22Rv1 (cell line): Measurements from ENCODE around the gene COL5A2.

Source experiments
- H3K27ac ChIP-seq: fragments of 450-650 bp; 2 replicates; pipeline ENCODE4 v1.5.1; 2017
- CTCF ChIP-seq: fragments of 450-650 bp; IDR thresholded peaks from 2 replicates; pipeline ENCODE4 v1.5.1; 2017; ENCODE audit warnings: mild to moderate bottlenecking
- ZFX ChIP-seq: fragments of 450-650 bp; IDR thresholded peaks from 2 replicates; pipeline ENCODE4 v1.6.1; 2017; ENCODE audit warnings: antibody characterized with exemption, borderline replicate concordance

The COL5A2 gene

GRCh38 chr2:189104934-189105333, 74.6 kb downstream of the COL5A2 start:
- TF ChIP-seq ZFX (no peak), CTCF (no peak)
- no peak overlapping the region for H3K27ac ChIP-seq

GRCh38 chr2:189102735-189103134, 76.8 kb downstream of the COL5A2 start:
- no peak overlapping the region for H3K27ac ChIP-seq
- no peak for TF ChIP-seq ZFX
- no peak for TF ChIP-seq CTCF

- no peak overlapping the region for H3K27ac ChIP-seq
- TF ChIP-seq ZFX (no peak), CTCF (no peak)
These were observed 81.6 kb downstream of the COL5A2 start for GRCh38 chr2:189097934-189098333.

DNA sequence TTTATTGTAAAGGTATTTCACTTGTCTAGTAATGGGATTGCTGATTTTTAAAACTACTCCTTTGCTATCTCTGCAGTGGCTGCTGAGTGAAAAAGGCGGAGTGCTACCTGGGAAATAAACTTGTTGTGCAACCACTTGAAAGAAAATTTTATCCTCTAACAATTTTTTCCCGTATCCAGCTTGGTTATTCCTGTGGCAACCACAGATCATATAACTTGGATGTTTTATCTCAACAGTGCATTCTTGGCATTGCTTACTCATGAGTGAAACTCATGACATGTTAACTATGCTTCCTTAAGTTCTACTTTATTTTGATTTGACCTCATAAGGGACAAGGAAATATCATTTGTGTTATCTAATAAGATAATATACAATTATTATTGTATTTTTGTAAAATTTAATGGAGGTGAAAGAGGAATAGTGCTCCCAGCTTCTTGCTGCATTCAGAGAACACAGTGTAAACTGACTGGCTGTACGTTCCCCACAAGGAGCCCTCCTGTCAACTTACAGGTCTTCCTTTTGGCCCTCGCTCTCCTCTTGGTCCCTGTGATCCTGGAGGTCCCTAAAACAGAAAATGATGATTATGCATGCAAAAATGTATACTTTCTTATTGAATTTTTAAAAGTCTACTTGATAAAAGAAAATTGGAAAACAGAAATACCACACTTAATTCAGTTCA, 82.7 kb downstream of the COL5A2 start:
- H3K27ac ChIP-seq = no peak overlapping the region
- TF ChIP-seq CTCF (no peak), ZFX (no peak)

DNA sequence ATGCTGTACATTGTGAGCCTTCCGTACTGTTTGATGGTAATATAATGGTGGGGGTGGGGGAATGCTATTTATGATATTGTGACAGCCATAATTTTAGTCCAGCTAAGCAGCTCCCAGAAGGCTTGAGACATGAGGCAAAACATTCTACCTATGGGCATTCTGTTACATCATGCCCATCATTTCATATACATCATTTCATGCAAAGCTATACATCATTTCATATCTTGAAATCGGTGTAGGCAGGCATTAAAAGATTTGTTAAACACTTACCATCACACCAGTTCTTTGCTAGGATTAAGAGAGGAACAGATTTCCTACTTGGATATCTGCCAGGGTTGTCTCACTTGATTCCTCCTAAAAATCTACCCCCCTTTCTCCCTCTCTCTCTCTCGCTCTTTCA, 84.5 kb downstream of the COL5A2 start:
- no peak overlapping the region for H3K27ac ChIP-seq
- TF ChIP-seq CTCF (no peak), ZFX (no peak)

- TF ChIP-seq CTCF (no peak), ZFX (no peak)
- no peak overlapping the region for H3K27ac ChIP-seq
These were observed 86.6 kb downstream of the COL5A2 start for GRCh38 chr2:189092936-189093335.

- H3K27ac ChIP-seq = no peak overlapping the region
- TF ChIP-seq ZFX = no peak
- TF ChIP-seq CTCF = no peak
These were observed 88.3 kb downstream of the COL5A2 start for GRCh38 chr2:189091253-189091652.
